NB4 (cell line): Measurements from ENCODE around the gene OVOL2.

Source experiments
- DNase-seq: peaks from one replicate; pipeline ENCODE4 v3.0.0; 2010; ENCODE audit warnings: low read depth
- H3K4me3 ChIP-seq: one replicate; pipeline ENCODE4 v1.5.1; 2011; ENCODE audit warnings: mild to moderate bottlenecking, low read depth, low read length, moderate library complexity
- MYC ChIP-seq: IDR thresholded peaks from 2 replicates; pipeline ENCODE4 v1.6.1; 2011; ENCODE audit warnings: low read depth, low read length
- POLR2A ChIP-seq: IDR thresholded peaks from 2 replicates; pipeline ENCODE4 v1.6.1; 2011; ENCODE audit warnings: mild to moderate bottlenecking; ENCODE audit not compliant: insufficient read length; ENCODE audit errors: extremely low read depth
- TF ChIP-seq, protein P1 (sequence below): IDR thresholded peaks from one replicate; pipeline ENCODE4 v1.5.1; 2012; ENCODE audit warnings: low read depth, low read length
- TF ChIP-seq, protein P2 (sequence below): IDR thresholded peaks from 2 replicates; pipeline ENCODE4 v1.6.1; 2011; ENCODE audit warnings: low read depth, low read length

Gene OVOL2

DNA sequence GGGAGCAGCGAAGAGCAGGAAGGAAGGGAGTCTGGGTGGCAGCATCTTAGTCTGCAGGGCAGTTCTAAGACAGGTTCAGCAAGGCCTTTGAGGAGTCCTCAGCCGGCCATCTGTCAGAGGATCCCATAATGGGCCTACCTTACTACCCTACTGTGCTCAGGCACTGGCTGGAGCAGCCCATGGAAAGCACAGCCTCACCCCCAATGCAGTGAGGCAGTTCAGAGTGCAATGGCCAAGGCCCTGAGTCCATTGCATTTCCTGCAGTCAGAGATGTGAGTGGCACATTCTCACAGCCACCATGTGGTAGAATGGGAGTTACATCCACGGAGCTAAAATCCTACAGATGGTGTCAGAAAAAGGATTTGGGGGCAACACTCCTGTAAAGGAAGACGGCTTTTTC is 19.4 kb upstream of the OVOL2 start:
- H3K4me3 ChIP-seq, result no peak overlapping the region
- DNase-seq, result no peak
- TF ChIP-seq, protein P1, sequence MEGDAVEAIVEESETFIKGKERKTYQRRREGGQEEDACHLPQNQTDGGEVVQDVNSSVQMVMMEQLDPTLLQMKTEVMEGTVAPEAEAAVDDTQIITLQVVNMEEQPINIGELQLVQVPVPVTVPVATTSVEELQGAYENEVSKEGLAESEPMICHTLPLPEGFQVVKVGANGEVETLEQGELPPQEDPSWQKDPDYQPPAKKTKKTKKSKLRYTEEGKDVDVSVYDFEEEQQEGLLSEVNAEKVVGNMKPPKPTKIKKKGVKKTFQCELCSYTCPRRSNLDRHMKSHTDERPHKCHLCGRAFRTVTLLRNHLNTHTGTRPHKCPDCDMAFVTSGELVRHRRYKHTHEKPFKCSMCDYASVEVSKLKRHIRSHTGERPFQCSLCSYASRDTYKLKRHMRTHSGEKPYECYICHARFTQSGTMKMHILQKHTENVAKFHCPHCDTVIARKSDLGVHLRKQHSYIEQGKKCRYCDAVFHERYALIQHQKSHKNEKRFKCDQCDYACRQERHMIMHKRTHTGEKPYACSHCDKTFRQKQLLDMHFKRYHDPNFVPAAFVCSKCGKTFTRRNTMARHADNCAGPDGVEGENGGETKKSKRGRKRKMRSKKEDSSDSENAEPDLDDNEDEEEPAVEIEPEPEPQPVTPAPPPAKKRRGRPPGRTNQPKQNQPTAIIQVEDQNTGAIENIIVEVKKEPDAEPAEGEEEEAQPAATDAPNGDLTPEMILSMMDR, result no peak
- TF ChIP-seq MYC, result no peak
- TF ChIP-seq, protein P2, sequence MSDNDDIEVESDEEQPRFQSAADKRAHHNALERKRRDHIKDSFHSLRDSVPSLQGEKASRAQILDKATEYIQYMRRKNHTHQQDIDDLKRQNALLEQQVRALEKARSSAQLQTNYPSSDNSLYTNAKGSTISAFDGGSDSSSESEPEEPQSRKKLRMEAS, result no peak
- TF ChIP-seq POLR2A, result no peak

DNA sequence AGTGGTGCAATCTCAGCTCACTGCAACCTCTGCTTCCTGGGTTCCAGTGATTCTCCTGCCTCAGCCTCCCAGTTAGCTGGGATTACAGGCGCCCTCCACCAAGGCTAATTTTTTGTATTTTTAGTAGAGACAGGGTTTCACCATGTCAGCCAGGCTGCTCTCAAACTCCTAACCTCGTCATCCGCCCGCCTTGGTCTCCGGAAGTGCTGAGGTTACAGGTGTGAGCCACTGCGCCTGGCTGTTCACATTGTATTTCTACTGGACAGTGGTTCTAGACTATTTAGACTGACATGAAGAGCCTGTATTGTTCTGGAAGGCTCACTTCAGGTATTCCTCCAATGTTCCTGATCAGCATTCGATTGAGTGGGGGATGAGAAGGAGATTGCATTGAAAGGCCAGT is 14.8 kb upstream of the OVOL2 start:
- no peak overlapping the region for H3K4me3 ChIP-seq
- no peak for DNase-seq
- TF ChIP-seq POLR2A, result no peak
- TF ChIP-seq, protein P1, result no peak
- TF ChIP-seq, protein P2, result no peak
- TF ChIP-seq MYC, result no peak

DNA sequence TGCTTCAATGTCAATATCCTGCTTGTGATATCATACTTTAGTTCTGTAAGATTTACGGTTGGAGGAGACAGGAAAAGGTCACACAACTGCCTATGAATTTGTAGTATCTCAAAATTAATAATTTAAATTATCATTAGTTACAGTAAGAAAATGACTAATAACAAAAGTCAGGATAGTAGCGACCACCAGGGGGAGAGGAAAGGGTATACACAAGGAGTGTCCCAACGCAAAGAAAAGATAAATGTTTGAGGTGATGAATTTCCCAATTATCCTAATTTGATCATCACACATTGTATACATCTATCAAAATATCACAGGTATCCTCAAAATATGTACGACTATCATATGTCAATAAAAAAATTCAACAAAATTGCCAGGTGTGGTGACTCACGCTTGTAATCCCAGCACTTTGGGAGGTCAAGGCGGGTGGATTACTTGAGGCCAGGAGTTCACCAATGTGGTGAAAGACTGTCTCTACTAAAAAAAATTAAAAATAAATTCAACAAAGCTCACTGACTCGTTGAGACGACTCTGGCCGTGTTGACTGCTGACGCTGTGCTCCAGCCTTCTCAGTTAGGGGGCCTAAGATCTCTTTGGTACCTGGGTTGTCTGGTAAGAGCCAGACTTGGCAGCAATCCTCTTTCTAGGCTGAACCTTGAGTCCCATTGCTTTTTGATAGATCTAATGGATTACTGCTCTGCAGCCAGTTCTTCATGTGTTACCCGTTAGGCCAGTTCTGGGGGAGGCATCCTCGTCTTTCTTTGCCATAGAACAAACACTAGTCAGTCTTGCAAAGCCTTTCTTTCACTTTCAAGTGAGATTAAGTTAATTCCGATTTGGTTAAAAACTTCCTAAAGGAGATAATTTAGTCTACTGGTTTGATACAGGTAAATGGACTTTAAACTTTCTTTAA is 9.0 kb upstream of the OVOL2 start:
- H3K4me3 ChIP-seq, result no peak overlapping the region
- TF ChIP-seq MYC (no peak), POLR2A (no peak)
- TF ChIP-seq, protein P1, result no peak
- TF ChIP-seq, protein P2, result no peak
- no peak for DNase-seq

DNA sequence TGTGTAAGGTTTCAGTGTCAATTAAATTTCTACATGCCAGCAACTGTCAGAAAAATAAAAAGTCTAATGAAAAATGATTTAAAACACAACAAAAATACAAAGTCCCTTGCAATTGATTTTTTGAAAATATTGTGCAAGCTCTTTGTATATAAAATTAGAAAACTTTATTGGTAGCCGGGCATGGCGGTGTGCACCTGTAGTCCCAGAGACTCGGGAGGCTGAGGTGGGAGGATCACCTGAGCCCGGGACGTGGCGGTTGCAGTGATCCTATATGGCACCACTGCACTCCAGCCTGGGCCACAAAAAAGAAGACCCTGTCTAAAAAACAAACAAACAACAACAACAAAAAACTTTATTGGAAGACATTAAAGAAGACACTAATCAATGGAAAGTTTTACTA is 6.0 kb upstream of the OVOL2 start:
- DNase-seq, result no peak
- TF ChIP-seq, protein P1, result no peak
- TF ChIP-seq, protein P2, result no peak
- TF ChIP-seq POLR2A, result no peak
- no peak for TF ChIP-seq MYC
- H3K4me3 ChIP-seq, result no peak overlapping the region

DNA sequence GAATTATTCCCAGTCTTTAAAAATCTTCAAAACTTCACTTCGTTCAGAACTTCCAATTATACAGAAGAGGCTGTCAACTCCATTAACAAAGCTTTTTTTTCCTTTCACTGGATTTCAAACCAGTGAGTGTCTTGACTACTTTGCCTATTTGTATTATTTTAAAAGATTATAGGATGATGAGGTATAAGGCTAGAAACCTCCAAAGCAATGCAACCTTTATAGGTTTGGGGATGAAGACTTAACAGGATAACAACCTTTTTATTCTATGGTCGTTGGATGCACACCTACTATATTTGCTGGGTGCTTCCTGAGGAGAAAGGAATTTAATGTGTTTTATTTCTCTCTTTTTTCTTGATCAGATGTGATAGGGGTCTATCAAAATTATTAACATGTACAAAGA is 1.9 kb upstream of the OVOL2 start:
- no peak overlapping the region for H3K4me3 ChIP-seq
- TF ChIP-seq, protein P2, result no peak
- TF ChIP-seq POLR2A (no peak), MYC (no peak)
- TF ChIP-seq, protein P1, result no peak

More for the DNA sequence above, 1.9 kb upstream of the OVOL2 start:
- no peak for DNase-seq
